ENCODE results near the gene NFKB1. TPM values are rescaled to one million over a fixed set of nuclear protein-coding genes. Genes with fewer than 3 reads are reported as not detected.
A peak's percentile ranks its signal among the peaks of the same experiment; 100 is the strongest.

Gene NFKB1
- total RNA-seq, 1 donor from 2014 or later, result 148 TPM

DNA sequence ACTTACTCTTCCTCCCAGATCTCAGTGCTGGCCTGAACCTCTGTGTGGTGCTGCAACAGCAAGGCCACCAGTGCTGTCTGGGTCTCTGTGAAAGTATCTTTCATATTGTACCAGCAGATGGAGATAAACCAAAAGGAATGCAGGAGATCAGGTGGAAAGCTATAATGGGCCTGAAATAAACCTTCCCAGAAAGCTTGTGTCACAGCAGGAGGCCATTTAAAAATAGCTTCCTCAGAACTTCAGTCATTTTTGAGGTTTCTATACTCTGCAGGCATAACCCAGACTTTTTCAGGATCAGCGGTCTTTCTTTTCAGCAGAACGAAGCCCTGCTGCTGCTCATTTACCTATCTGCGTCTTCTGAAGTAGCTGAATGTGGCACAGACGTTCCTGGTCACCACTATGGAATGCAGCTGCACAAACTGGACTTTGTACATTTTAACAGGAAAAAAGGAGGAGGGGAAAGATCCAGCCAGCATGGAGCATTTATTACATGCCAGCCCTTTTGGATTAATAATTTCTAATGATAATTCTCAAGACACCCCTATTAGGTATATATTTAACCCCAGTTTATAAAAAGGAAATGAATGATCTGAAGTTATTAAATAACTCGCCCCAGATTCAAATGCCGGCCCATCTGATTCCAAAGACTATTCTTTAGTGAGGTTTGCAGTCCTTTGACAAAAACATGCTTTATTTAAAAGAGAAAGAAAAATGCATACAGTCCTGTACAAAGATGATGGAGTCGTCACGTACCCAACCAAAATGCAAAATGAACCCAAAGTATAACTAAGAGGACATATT is 119.7 kb downstream of the NFKB1 start:
- no peak overlapping the region for H3K4me3 Mint-ChIP-seq
- H3K27me3 Mint-ChIP-seq, result no peaks in the 10 kb centered on the region
- peak overlapping the region; percentile 62 for H3K27ac Mint-ChIP-seq
- DNase-seq, result no peak
- peaks cover 22% of the 10 kb centered on the region for H3K36me3 Mint-ChIP-seq (ENCODE audit: low read depth)
- intact Hi-C loops (cut with micrococcal nuclease), result loop anchor here (1.0 to 10.0 kb wide), 3 partner anchors 164 to 388 kb away; no protein-coding TSS in a partner anchor
- peaks cover 53% of the 10 kb centered on the region for H3K4me1 Mint-ChIP-seq
- no peaks in the 10 kb centered on the region for H3K9me3 Mint-ChIP-seq

DNA sequence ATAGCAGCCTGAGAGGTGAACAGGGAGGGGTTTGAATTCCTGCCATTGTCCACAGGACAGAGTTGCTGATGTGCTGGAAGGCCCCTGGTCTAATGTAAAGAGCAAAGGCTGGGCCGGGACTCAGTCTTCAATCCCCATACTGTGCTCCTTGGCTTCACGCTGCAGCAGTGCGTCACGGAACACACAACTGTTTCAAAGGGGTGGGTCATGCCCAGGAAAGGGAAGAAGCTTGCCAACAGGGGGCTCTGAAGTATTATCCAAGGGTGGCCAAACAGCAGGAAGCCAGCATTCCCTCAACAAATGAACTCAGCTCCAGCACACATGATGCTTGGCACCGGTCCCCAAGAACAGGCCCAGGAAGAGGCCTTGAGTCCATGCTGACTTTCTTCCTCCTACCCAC is 122.5 kb downstream of the NFKB1 start:
- no peaks in the 10 kb centered on the region for H3K9me3 Mint-ChIP-seq
- intact Hi-C loops (cut with micrococcal nuclease), result loop anchor here (2.0 to 10.0 kb wide), 3 partner anchors 123 to 359 kb away; partner anchors contain the start of gene NFKB1
- no peak overlapping the region for H3K4me3 Mint-ChIP-seq

DNA sequence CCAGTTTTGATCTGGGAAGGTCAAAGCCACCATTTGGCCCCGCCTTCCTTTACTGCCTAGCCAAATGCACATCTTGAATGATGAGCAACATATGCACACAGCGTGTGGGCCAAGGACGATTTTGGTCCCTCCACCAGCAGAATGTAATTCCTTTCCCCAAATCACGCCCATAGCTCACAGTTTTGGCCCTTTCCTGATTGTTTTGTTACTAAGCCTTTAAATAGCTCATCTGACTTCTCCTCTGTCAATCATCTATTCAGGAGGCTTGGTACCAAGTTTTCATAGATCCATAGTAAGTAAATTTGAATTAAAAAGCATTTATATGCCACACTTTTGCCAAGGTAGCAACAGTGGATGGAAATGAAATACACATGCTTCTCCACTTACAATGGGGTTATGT is 123.3 kb downstream of the NFKB1 start:
- Mint-ChIP-seq H3K27ac (no peak overlapping the region), H3K36me3 (ENCODE audit: low read depth) (peaks cover 2% of the 10 kb centered on the region), H3K4me3 (no peak overlapping the region), H3K4me1 (peaks cover 51% of the 10 kb centered on the region), H3K9me3 (no peaks in the 10 kb centered on the region), H3K27me3 (no peaks in the 10 kb centered on the region)
- intact Hi-C loops (cut with micrococcal nuclease), result loop anchor here (2.0 to 10.0 kb wide), 3 partner anchors 124 to 360 kb away; partner anchors contain the start of gene NFKB1
- DNase-seq, result no peak

More for the DNA sequence above, 122.5 kb downstream of the NFKB1 start:
- Mint-ChIP-seq H3K4me1 (peaks cover 57% of the 10 kb centered on the region), H3K27ac (no peak overlapping the region), H3K27me3 (no peaks in the 10 kb centered on the region), H3K36me3 (ENCODE audit: low read depth) (peaks cover 6% of the 10 kb centered on the region)
- peak; percentile 53 for DNase-seq

DNA sequence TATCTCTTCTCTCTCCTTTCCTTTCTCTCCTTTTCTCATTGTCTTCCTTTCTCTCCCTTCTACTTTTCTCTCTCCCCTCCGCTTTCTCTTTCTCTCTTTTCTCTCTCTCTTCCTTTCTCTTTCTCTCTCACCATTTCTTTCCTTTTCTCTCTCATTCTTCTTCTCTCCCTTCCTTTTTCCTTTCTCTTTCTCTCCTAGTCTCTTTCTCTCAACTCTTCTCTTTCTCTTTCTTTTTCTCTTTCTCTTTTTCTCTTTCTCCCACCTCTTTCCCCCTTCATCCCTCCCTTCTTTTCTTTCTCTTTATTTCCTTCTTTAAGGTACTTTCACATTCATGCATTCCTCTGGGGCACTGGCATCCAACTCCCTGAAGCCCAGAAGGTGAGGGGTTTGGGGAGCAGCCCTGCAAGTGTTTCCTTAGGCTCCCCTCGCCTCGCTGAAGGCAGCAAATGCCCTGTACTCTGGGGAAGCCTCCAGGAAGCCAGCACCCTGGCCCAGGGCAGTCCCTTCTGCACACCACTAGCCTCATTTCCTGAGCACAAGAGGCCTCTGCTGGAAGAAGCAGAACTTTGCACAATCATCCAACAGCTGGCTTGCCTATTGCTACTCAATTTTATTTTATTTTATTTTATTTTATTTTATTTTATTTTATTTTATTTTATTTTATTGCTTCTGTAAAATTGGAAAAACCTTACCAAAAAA is 124.2 kb downstream of the NFKB1 start:
- intact Hi-C loops (cut with micrococcal nuclease), result loop anchor here (1.0 to 10.0 kb wide), 7 partner anchors 125 to 384 kb away; partner anchors contain the start of genes NFKB1 and UBE2D3
- no peaks in the 10 kb centered on the region for H3K27me3 Mint-ChIP-seq
- H3K4me1 Mint-ChIP-seq, result peaks cover 52% of the 10 kb centered on the region
- no peaks in the 10 kb centered on the region for H3K9me3 Mint-ChIP-seq
- peak; percentile 91 for DNase-seq
- H3K36me3 Mint-ChIP-seq (ENCODE audit: low read depth), result no peaks in the 10 kb centered on the region
- H3K27ac Mint-ChIP-seq, result peak overlapping the region; percentile 94
- H3K4me3 Mint-ChIP-seq, result peak overlapping the region; percentile 86

DNA sequence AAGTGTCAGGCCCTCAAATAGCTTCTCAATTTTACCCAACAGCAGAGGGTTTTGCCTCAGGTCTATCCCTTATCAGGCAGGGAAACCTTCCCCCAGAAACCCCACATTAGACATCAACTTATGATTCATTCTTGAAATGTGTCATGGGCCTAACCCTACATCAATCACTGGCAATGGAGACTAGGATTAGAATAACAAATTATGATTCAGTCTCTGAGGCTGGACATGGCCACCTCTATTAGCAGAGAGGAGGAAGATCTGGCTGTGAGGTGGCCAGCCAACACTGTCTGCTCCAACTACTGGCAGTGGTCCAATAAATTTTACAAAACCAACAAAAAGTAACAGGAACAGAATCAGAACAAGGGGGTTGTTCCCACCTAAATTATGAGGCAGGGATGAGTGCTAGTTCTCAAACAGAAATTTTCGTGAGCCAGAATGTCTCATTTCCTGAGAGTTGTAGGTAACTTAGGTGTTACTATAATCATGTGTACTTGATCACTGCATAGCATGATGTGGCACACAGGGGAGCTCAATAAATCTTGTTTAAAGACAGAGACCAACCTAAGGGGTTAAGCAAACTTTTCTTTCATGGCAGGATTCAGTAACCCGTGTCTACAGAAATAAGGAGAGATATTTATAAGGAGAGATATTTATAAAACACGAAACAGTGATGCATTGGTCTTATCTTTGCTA is 126.8 kb downstream of the NFKB1 start:
- H3K4me1 Mint-ChIP-seq, result peaks cover 51% of the 10 kb centered on the region
- no peak for DNase-seq
- H3K4me3 Mint-ChIP-seq, result no peak overlapping the region
- peaks cover 8% of the 10 kb centered on the region for H3K36me3 Mint-ChIP-seq (ENCODE audit: low read depth)
- no peaks in the 10 kb centered on the region for H3K27me3 Mint-ChIP-seq
- intact Hi-C loops (cut with micrococcal nuclease), result loop anchor here (1.0 to 10.0 kb wide), 5 partner anchors 157 to 471 kb away; partner anchors contain the start of genes BDH2, SLC39A8 and UBE2D3
- peak overlapping the region; percentile 79 for H3K27ac Mint-ChIP-seq
- no peaks in the 10 kb centered on the region for H3K9me3 Mint-ChIP-seq

DNA sequence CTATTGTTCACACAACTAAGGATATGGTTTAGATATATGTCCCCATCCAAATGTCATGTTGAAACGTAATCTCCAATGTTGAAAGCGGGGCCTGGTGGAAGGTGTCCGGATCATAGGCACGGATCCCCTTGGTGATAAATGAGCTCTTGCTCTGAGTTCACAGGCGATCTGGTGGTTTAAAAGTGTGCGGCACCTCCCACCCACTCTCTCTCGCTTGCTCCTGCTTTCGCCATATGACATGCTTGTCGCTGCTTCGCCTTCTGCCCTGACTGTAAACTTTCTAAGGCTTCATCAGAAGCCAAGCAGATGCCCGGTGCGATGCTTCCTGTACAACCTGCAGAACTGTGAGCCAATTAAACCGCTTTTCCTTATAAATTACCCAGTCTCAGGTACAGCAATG is 128.5 kb downstream of the NFKB1 start:
- no peak for DNase-seq
- no peaks in the 10 kb centered on the region for H3K9me3 Mint-ChIP-seq

DNA sequence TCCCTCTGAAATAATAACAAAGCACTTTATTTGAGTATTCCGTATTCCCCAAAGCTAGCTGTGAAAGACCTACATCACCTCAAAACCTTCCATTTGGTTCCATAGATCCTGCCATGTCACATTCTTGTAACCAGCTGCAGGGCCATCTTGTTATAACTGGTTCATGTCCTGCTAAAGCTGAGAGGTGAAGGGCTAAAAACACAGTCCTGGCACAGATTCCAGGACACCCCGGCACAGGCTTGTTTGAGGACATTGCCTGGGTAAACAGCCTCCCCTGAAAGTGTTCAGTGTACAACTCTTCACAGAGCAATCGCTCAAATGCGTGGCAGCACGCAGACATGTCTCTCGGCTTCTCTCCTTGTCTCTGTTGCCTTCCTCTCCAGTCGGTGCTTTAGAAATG is 130.5 kb downstream of the NFKB1 start:
- DNase-seq, result no peak
- Mint-ChIP-seq H3K27ac (no peak overlapping the region), H3K27me3 (no peaks in the 10 kb centered on the region), H3K9me3 (no peaks in the 10 kb centered on the region), H3K4me1 (peaks cover 34% of the 10 kb centered on the region), H3K4me3 (no peak overlapping the region), H3K36me3 (ENCODE audit: low read depth) (peaks cover 18% of the 10 kb centered on the region)
- intact Hi-C loops (cut with micrococcal nuclease), result no loop called here

More for the DNA sequence above, 128.5 kb downstream of the NFKB1 start:
- H3K27ac Mint-ChIP-seq, result peak overlapping the region; percentile 21
- intact Hi-C loops (cut with micrococcal nuclease), result loop anchor here (2.0 to 10.0 kb wide), 4 partner anchors 155 to 365 kb away; partner anchors contain the start of genes SLC39A8 and UBE2D3
- H3K27me3 Mint-ChIP-seq, result no peaks in the 10 kb centered on the region
- peaks cover 11% of the 10 kb centered on the region for H3K36me3 Mint-ChIP-seq (ENCODE audit: low read depth)
- peaks cover 42% of the 10 kb centered on the region for H3K4me1 Mint-ChIP-seq
- H3K4me3 Mint-ChIP-seq, result no peak overlapping the region

DNA sequence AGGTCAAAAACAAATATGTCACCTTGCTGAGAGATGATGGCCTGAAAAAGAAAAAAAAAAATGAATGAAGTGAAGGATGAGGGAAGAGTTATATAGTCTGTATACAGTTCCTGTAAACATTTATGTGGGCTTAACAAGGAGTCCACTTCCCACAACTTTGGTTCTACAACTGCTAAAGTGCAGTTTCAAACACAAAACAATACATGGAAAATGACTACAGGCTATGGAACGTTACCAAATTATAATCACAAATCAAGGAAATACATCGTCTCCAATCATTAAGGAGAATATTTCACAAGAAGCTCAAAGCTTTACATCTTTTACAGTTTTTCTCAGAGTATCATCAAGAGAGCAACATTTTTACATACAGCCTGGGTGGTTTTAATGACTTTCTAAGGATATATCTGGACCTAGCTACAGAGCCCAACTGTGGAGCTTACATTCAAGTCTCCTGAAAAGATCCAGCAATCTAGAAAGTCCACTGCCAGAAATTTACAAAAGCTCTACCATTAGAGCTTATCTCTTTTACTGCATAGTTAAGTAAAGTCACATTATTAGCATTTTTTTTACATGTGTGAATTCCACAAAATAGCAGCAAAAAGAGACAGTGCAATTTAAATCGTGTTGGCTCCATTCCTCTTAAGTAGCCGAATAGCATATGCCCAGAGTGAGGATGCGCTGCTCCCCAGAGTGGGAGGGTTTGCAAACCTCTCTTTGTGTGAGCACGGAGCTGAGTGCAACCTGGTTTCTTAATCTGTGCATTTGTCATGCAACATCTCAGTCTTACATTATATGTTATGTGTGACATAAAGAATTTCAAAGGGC is 131.3 kb downstream of the NFKB1 start:
- Mint-ChIP-seq H3K27ac (peak overlapping the region; percentile 46), H3K4me1 (peaks cover 28% of the 10 kb centered on the region), H3K4me3 (no peak overlapping the region), H3K36me3 (ENCODE audit: low read depth) (peaks cover 21% of the 10 kb centered on the region), H3K9me3 (no peaks in the 10 kb centered on the region), H3K27me3 (no peaks in the 10 kb centered on the region)
- DNase-seq, result no peak
- intact Hi-C loops (cut with micrococcal nuclease), result no loop called here

DNA sequence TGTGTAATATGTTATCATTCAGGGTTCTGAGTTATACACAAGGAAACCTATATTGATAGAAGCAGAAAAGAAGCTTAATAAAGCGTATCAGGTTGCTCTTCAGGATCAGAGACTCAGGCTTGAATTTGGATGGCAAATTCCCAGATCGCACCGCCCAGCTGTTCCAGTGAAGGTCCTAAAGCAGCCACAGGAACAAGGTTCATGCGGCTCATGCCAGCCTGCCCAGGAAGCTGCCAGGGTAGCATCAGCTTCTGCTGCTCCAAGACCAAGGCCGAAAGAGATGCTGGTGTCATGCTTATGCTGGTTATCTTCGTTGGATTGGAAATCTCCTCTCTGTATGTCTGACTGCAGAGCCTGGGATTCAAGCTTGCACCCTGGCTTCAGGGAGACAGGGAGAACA is 131.9 kb downstream of the NFKB1 start:
- H3K4me3 Mint-ChIP-seq, result no peak overlapping the region
- no peak overlapping the region for H3K27ac Mint-ChIP-seq
- intact Hi-C loops (cut with micrococcal nuclease), result no loop called here
- peaks cover 23% of the 10 kb centered on the region for H3K36me3 Mint-ChIP-seq (ENCODE audit: low read depth)
- no peaks in the 10 kb centered on the region for H3K27me3 Mint-ChIP-seq
- no peak for DNase-seq
- H3K9me3 Mint-ChIP-seq, result no peaks in the 10 kb centered on the region
- peaks cover 23% of the 10 kb centered on the region for H3K4me1 Mint-ChIP-seq

DNA sequence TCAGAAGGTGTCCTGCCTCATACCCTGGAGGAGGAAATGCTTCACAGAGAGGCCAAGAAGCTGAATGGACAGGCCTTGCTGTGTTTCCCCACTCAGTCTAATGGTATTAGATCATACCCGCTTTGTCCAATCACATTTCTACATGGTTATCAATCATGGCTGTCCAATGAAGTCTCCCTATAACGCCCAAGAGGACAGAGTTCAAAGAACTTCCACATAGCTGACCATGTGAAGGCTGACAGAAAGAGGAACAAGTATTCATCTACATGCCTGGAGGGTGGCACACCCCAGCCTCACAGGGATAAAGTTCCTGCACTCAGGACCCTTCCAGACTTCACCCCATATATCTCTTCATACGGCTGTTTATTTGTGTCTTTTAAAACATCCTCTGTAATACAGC is 136.2 kb downstream of the NFKB1 start:
- no peak overlapping the region for H3K4me3 Mint-ChIP-seq
- H3K27ac Mint-ChIP-seq, result no peak overlapping the region
- no peak for DNase-seq
- no peaks in the 10 kb centered on the region for H3K9me3 Mint-ChIP-seq
- H3K27me3 Mint-ChIP-seq, result no peaks in the 10 kb centered on the region
- intact Hi-C loops (cut with micrococcal nuclease), result no loop called here
- H3K36me3 Mint-ChIP-seq (ENCODE audit: low read depth), result peaks cover 22% of the 10 kb centered on the region
- peaks cover 5% of the 10 kb centered on the region for H3K4me1 Mint-ChIP-seq

DNA sequence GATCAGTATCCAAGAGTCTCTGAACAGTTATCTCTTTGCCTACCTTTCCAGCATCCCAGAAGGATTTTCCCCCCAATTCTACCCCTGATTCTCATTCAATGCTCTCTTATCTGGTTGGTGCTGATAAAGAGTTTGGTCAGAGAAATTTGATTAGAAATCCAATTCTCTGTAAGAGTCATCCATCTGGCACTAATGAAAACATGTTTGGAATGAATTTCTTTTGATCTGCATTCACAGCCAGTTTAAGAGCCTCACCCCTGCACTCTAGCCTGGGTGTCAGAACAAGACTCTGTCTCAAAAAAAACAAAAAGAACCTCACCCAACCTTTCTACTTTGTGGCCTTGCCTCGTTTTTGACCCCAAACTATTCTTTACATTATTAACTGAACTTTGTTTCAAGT is 137.5 kb downstream of the NFKB1 start:
- H3K36me3 Mint-ChIP-seq (ENCODE audit: low read depth), result peaks cover 20% of the 10 kb centered on the region
- H3K27ac Mint-ChIP-seq, result no peak overlapping the region
- H3K4me3 Mint-ChIP-seq, result no peak overlapping the region
- no peaks in the 10 kb centered on the region for H3K9me3 Mint-ChIP-seq
- intact Hi-C loops (cut with micrococcal nuclease), result no loop called here
- DNase-seq, result no peak
- H3K27me3 Mint-ChIP-seq, result no peaks in the 10 kb centered on the region
- peaks cover 5% of the 10 kb centered on the region for H3K4me1 Mint-ChIP-seq

DNA sequence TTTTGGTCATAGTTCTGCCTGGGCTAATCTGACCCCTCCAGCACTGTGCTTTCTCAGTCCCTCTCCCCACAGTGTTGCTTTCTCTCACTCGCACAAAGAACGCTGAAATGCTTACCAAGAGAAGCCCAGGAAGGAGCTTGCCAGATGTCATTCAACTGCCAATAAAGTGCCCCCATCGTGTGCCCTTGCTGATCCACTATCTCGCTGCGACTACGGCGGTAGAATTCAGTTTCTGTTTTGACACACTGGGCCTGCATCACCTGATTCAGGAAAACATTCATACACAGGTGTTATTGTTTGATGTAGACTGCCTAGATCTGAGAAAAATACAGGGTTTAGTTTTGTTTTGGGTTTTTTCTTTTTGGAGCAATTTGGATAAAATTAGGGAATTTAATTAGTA is 138.4 kb downstream of the NFKB1 start:
- H3K9me3 Mint-ChIP-seq, result no peaks in the 10 kb centered on the region
- peak overlapping the region; percentile 43 for H3K27ac Mint-ChIP-seq
- intact Hi-C loops (cut with micrococcal nuclease), result no loop called here

DNA sequence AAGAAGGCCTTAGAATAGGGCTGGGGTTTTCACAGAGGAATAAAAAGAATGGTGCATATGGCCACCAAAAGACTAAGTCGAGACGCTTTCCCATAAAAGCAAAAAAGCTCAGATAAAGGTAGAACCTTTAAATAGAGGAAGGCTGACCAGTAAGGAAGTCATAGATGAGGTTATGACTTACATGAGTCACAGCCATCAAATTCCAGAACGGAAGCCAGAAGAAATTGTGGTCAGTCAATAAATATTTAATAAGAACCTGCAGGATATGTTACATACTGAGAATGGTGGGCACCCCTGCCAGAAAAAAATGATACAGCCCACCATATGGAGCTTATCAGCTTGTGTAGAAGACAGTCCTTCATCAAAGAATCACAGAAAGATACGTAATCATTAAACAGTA is 139.5 kb downstream of the NFKB1 start:
- no peak overlapping the region for H3K27ac Mint-ChIP-seq
- DNase-seq, result no peak
- H3K36me3 Mint-ChIP-seq (ENCODE audit: low read depth), result peaks cover 21% of the 10 kb centered on the region
- H3K27me3 Mint-ChIP-seq, result no peaks in the 10 kb centered on the region
- H3K4me3 Mint-ChIP-seq, result no peak overlapping the region
- peaks cover 5% of the 10 kb centered on the region for H3K4me1 Mint-ChIP-seq
- intact Hi-C loops (cut with micrococcal nuclease), result no loop called here
- H3K9me3 Mint-ChIP-seq, result no peaks in the 10 kb centered on the region

More for the DNA sequence above, 138.4 kb downstream of the NFKB1 start:
- peaks cover 20% of the 10 kb centered on the region for H3K36me3 Mint-ChIP-seq (ENCODE audit: low read depth)
- DNase-seq, result peak; percentile 73
- peaks cover 5% of the 10 kb centered on the region for H3K4me1 Mint-ChIP-seq
- no peaks in the 10 kb centered on the region for H3K27me3 Mint-ChIP-seq
- H3K4me3 Mint-ChIP-seq, result peak overlapping the region; percentile 58

Data from activated CD4-positive, alpha-beta T cell treated with anti-CD3 and anti-CD28 coated beads, Interleukin-2, amount 10 ng/mL, durations not matched to agents 24 days and 14 days (primary cell).